Stomach (tissue), 9 donors: ENCODE measurements around the gene ALG1. TPM values are rescaled to one million over a fixed set of nuclear protein-coding genes. Genes with fewer than 3 reads are reported as not detected.
"Not testable (repeated sequence)": the region's sequence is repeated elsewhere in the genome, so short reads cannot be mapped to it uniquely, and the experiment has no call there.

Experiments used
- DNase-seq, 2 donors: peaks; one replicate each; pipeline versions ENCODE4 v3.0.0 to v3.0.0-alpha.2; 2013 to 2019
- H3K27ac ChIP-seq, 5 donors: fragments of 200-600 bp in 4 of 5; sonication (generic) in 4 of 5; one replicate each; pipeline ENCODE4 v1.5.1; 2013 to 2019; ENCODE audit warnings: mild to moderate bottlenecking in 1 of 5, moderate library complexity in 1 of 5
- H3K27me3 ChIP-seq, 3 donors: fragments of 200-600 bp; sonication (generic); one replicate each; pipeline ENCODE4 v1.5.1; 2017 to 2019; ENCODE audit warnings: mixed run types in 1 of 3
- H3K36me3 ChIP-seq, 4 donors: fragments of 200-600 bp; sonication (generic); 1 replicate in 3 of 4; 2 replicates in 1 of 4; pipeline ENCODE4 v1.5.1; 2016 to 2019
- H3K4me1 ChIP-seq, 4 donors: fragments of 200-600 bp; sonication (generic); one replicate each; pipeline ENCODE4 v1.5.1; 2016 to 2019
- H3K4me3 ChIP-seq, 4 donors: fragments of 200-600 bp; sonication (generic) in 3 of 4; one replicate each; pipeline ENCODE4 v1.5.1; 2016 to 2019; ENCODE audit warnings: mild to moderate bottlenecking in 1 of 4
- H3K9me3 ChIP-seq, 4 donors: fragments of 200-600 bp; sonication (generic); one replicate each; pipeline ENCODE4 v1.5.1; 2016 to 2019
- WGBS, 5 donors: extraction: QIAGEN DNeasy Blood & Tissue Kit in 3 of 5; methylation state at CpG; one replicate each; pipeline versions ENCODE4 v1.1.5 to v1.1.7; 2013 to 2018; 5-methylcytosine and 5-hydroxymethylcytosine counted together
- intact Hi-C: fragments of 100-400 bp; cut with DNase I; formaldehyde crosslinking; loops from one replicate; pipeline ENCODE4 v1.15.1; 2023; ENCODE audit warnings: low total_unique reads
- polyA plus RNA-seq, 3 donors: library from polyadenylated mRNA; stranded (reverse); fragments of 200-250 nt; gene quantifications; one replicate each; pipeline ENCODE4 v1.2.3, GENCODE V29; 2013
- total RNA-seq, 5 donors: library from RNA; depleted of rRNA; stranded (reverse); fragments of >200 nt; gene quantifications; one replicate each; pipeline versions ENCODE4 v1.1.0 to v1.2.3, GENCODE V29; 2014 to 2016
- donor health status: healthy with polysubstance abuse.
- donor health status: Bipolar disorder and iron deficiency.
- donor health status: healthy.

The ALG1 gene
- total and polyA plus RNA-seq, 8 donors, result 4.5 to 53.9 (median 17.6) TPM

- peak; percentile 42 to 69 for DNase-seq
- WGBS, 5 donors, result 14 to 17% (median 17%) methylated on average over 17 to 20 of the region's 20 CpGs
- H3K27ac ChIP-seq, intact Hi-C loops, H3K9me3 ChIP-seq, H3K36me3 ChIP-seq, H3K27me3 ChIP-seq: not testable (repeated sequence)
- peak overlapping the region in 3 of 4 donors; percentile 11 to 23 (median 17) for H3K4me3 ChIP-seq
- peaks cover 8 to 13% (median 10%) of the 10 kb centered on the region in 4 donors for H3K4me1 ChIP-seq
Observed at GRCh38 chr16:5117300-5118087, 45.9 kb downstream of the ALG1 start.

GRCh38 chr16:5131467-5132004 lies 59.9 kb downstream of the ALG1 start:
- H3K4me1 ChIP-seq, H3K27ac ChIP-seq, H3K9me3 ChIP-seq, intact Hi-C loops, DNase-seq, H3K4me3 ChIP-seq, H3K36me3 ChIP-seq: not testable (repeated sequence)
- WGBS, 5 donors, result 76 to 88% (median 84%) methylated on average over 3 of the region's 3 CpGs
- peaks cover 0 to 44% (median 0%) of the 10 kb centered on the region in 3 donors for H3K27me3 ChIP-seq

GRCh38 chr16:5132915-5133600 lies 61.4 kb downstream of the ALG1 start:
- H3K9me3 ChIP-seq, H3K4me3 ChIP-seq, intact Hi-C loops, H3K36me3 ChIP-seq, DNase-seq, H3K27ac ChIP-seq, H3K4me1 ChIP-seq: not testable (repeated sequence)
- peaks cover 0 to 31% (median 0%) of the 10 kb centered on the region in 3 donors for H3K27me3 ChIP-seq
- 42 to 53% (median 51%) methylated on average over 13 of the region's 13 CpGs for WGBS, 5 donors

- DNase-seq, result peak in 1 of 2 donors; percentile 4
- H3K9me3 ChIP-seq, H3K4me3 ChIP-seq, H3K36me3 ChIP-seq, intact Hi-C loops, H3K4me1 ChIP-seq, H3K27ac ChIP-seq: not testable (repeated sequence)
- peaks cover 0 to 23% (median 0%) of the 10 kb centered on the region in 3 donors for H3K27me3 ChIP-seq
- 34 to 60% (median 40%) methylated on average over 7 to 13 of the region's 13 CpGs for WGBS, 5 donors
Observed at GRCh38 chr16:5134739-5135452, 63.3 kb downstream of the ALG1 start.

Other genes with a start within 250 kb of the ALG1 start
- 100 to 1,000 TPM in 2 of 5 donors, 10 to 100 TPM in 3; 46.9 to 187 (median 83.2) TPM for gene GLYR1, start 224.6 kb upstream of the ALG1 start, total RNA-seq
- gene GLYR1, start 224.6 kb upstream of the ALG1 start, polyA plus RNA-seq, result 10 to 100 TPM; 29.3 to 46.0 (median 36.5) TPM
- 100 to 1,000 TPM in 1 of 5 donors, 10 to 100 TPM in 4; 34.0 to 319 (median 51.3) TPM for gene UBN1, start 224.4 kb upstream of the ALG1 start, total RNA-seq
- 1 to 10 TPM; 5.4 to 9.3 (median 7.8) TPM for gene UBN1, start 224.4 kb upstream of the ALG1 start, polyA plus RNA-seq
- gene PPL, start 134.7 kb upstream of the ALG1 start, total RNA-seq, result 10 to 100 TPM; 11.4 to 98.8 (median 31.6) TPM
- gene PPL, start 134.7 kb upstream of the ALG1 start, polyA plus RNA-seq, result 10 to 100 TPM in 2 of 3 donors, 1 to 10 TPM in 1; 5.8 to 96.8 (median 10.7) TPM
- 10 to 100 TPM in 1 of 5 donors, under 1 TPM in 2, not detected in 2; 0.43 to 30.3 (median 0.55) TPM for gene SEC14L5, start 113.5 kb upstream of the ALG1 start, total RNA-seq
- gene SEC14L5, start 113.5 kb upstream of the ALG1 start, polyA plus RNA-seq, result under 1 TPM; 0.15 to 0.33 (median 0.19) TPM
- 100 to 1,000 TPM in 2 of 5 donors, 10 to 100 TPM in 3; 19.6 to 139 (median 31.2) TPM for gene NAGPA, start 37.9 kb upstream of the ALG1 start, total RNA-seq
- 10 to 100 TPM; 10.0 to 19.4 (median 11.8) TPM for gene NAGPA, start 37.9 kb upstream of the ALG1 start, polyA plus RNA-seq
- 10 to 100 TPM in 4 of 5 donors, 1 to 10 TPM in 1; 7.6 to 81.3 (median 11.7) TPM for gene C16orf89, start 5.9 kb upstream of the ALG1 start, total RNA-seq
- 100 to 1,000 TPM in 1 of 3 donors, 10 to 100 TPM in 2; 90.5 to 135 (median 96.5) TPM for gene C16orf89, start 5.9 kb upstream of the ALG1 start, polyA plus RNA-seq
- gene EEF2KMT, start 26.0 kb downstream of the ALG1 start, total RNA-seq, result 1 to 10 TPM in 3 of 5 donors, not detected in 2; 2.5 to 9.9 (median 6.6) TPM
- gene EEF2KMT, start 26.0 kb downstream of the ALG1 start, polyA plus RNA-seq, result 1 to 10 TPM; 6.3 to 9.6 (median 6.4) TPM